Keratinocyte (primary cell): ENCODE measurements around the gene ACBD6.

ENCODE experiments used
- EZH2 ChIP-seq: IDR thresholded peaks from one replicate; pipeline ENCODE4 v1.6.1; 2012; ENCODE audit warnings: inconsistent platforms, mild to moderate bottlenecking, low read length, moderate library complexity
- TF ChIP-seq, protein P1 (sequence below), 3 experiments: IDR thresholded peaks in 1 of 3; conservative IDR thresholded peaks in 1 of 3; optimal IDR thresholded peaks in 1 of 3; 2 replicates in 2 of 3; 3 replicates in 1 of 3; pipeline versions ENCODE3 to v1.5.1; 2011; ENCODE audit warnings: low read length in 3 of 3, mild to moderate bottlenecking in 3 of 3, moderate library complexity in 2 of 3, control low read depth in 1 of 3, inconsistent platforms in 1 of 3; ENCODE audit not compliant: insufficient read depth in 2 of 3; ENCODE audit errors: extremely low read depth in 1 of 3

GRCh38 chr1:180281490-180281889, 220.9 kb downstream of the ACBD6 start:
- TF ChIP-seq, protein P1, sequence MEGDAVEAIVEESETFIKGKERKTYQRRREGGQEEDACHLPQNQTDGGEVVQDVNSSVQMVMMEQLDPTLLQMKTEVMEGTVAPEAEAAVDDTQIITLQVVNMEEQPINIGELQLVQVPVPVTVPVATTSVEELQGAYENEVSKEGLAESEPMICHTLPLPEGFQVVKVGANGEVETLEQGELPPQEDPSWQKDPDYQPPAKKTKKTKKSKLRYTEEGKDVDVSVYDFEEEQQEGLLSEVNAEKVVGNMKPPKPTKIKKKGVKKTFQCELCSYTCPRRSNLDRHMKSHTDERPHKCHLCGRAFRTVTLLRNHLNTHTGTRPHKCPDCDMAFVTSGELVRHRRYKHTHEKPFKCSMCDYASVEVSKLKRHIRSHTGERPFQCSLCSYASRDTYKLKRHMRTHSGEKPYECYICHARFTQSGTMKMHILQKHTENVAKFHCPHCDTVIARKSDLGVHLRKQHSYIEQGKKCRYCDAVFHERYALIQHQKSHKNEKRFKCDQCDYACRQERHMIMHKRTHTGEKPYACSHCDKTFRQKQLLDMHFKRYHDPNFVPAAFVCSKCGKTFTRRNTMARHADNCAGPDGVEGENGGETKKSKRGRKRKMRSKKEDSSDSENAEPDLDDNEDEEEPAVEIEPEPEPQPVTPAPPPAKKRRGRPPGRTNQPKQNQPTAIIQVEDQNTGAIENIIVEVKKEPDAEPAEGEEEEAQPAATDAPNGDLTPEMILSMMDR (optimal IDR thresholded peaks at IDR 0.05 in 1 of 3, IDR thresholded peaks at IDR 0.05 in 1 of 3, conservative IDR thresholded peaks at IDR 0.05 in 1 of 3; ENCODE audit: extremely low read depth in 1 of 3, insufficient read depth in 2 of 3, low read length in 3 of 3): no peak
- no peak for TF ChIP-seq EZH2
